ENCODE data around the gene ERC1. TPM values are rescaled to one million over a fixed set of nuclear protein-coding genes. Genes with fewer than 3 reads are reported as not detected.

Gene ERC1
- total and polyA plus RNA-seq, 2 donors (not counting 1 experiment from before 2014, with no cell fraction given), result 19.7 to 34.5 TPM

DNA sequence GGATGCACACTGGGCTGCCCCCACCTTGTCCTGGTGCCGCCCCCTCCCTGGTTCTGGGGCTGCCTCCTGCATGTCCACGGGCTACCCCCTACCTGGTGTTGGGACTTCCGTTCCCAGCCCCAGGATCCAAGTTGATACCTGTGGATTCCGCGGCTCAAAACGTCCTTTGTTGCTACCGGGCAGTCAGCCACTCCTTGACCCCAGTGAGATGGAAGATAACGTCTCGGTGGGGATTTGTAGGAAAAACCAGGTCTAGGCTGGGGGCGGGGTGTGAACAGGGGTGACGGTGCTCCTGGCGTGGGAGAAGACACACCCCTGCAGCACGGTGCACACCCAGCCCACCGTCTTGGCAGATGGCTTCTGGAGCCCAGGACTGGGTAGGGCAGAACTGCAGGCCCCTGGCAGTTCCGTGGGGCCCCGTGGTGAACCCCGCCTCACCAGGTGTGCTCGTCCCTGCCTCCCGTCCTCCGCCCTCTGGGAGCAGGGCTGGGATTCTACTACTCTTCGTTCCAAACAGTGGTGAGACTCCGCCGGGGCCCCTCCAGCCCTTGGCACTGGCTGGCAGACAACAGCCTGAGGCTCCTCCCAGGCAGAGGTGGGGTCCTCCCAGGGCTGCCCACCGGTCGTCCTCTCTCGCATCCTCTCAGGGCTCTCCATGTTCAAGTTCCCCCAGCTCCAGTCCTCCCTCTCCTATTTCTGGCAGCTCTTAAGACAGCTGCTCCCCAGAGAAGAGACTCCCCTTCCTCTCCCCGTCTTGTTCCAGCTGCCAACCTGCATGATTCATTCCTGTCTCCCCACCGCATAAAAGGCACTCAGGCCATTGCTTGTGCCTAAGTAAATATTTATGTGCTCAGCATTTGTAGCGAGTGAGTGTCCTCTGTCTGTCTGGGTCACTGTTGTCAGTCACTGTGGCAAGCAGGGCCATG, 527.8 kb downstream of the ERC1 start:
- Histone ChIP-seq H3K36me3 (ENCODE audit: control insufficient read depth, insufficient read depth, low read length) (no peaks in the 10 kb centered on the region), H3K4me3 (replicated peaks in 1 of 4; ENCODE audit: control extremely low read depth in 1 of 4, insufficient read depth in 1 of 4, low read depth in 3 of 4, low read length in 4 of 4) (no peak overlapping the region)

DNA sequence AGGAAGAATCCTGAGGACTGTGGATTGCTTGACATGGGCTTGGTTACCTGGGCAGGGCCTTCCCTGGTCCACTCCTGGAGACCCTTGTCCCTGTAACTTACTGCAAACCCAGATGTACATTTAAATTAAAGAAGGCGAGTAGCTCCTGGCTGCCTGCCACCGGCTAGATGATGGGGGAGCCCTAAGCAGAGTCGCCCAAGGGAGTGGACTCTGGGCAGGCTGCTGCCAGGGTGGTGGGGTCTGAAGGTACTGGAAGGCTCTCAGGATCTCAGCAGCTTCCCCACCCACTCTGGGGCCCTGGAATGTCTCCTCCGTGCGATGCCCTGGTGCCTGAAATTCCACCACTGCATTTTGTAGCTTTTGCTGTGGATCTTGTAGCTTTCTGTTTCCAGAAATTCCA, 528.6 kb downstream of the ERC1 start:
- Histone ChIP-seq H3K27ac (ENCODE audit: insufficient read depth, low read length) (no peak overlapping the region), H3K4me3 (replicated peaks in 1 of 4; ENCODE audit: control extremely low read depth in 1 of 4, insufficient read depth in 1 of 4, low read depth in 3 of 4, low read length in 4 of 4) (no peak overlapping the region), H3K4me2 (ENCODE audit: extremely low read depth, insufficient read depth, low read length) (peak overlapping the region; percentile 17), H3K36me3 (ENCODE audit: control insufficient read depth, insufficient read depth, low read length) (no peaks in the 10 kb centered on the region), H3K79me2 (ENCODE audit: control insufficient read depth, insufficient read depth, low read length) (no peaks in the 10 kb centered on the region), H3K9me3 (ENCODE audit: control insufficient read depth, insufficient read depth, low read depth, low read length) (no peaks in the 10 kb centered on the region), H4K20me1 (ENCODE audit: control insufficient read depth, extremely low read depth, insufficient read depth, low read length) (no peaks in the 10 kb centered on the region), H3K4me1 (ENCODE audit: control insufficient read depth, extremely low read depth, insufficient read depth, low read length) (peaks cover 12% of the 10 kb centered on the region), H2AFZ (ENCODE audit: low read length) (no peak overlapping the region), H3K27me3 (ENCODE audit: control insufficient read depth, insufficient read depth, low read length) (no peaks in the 10 kb centered on the region), H3K9ac (ENCODE audit: insufficient read depth, low read length) (no peak overlapping the region)
- peak in 1 of 2 donors; percentile 22 for DNase-seq (ENCODE audit: low read depth in 2 of 2)
- TF ChIP-seq, protein P1, sequence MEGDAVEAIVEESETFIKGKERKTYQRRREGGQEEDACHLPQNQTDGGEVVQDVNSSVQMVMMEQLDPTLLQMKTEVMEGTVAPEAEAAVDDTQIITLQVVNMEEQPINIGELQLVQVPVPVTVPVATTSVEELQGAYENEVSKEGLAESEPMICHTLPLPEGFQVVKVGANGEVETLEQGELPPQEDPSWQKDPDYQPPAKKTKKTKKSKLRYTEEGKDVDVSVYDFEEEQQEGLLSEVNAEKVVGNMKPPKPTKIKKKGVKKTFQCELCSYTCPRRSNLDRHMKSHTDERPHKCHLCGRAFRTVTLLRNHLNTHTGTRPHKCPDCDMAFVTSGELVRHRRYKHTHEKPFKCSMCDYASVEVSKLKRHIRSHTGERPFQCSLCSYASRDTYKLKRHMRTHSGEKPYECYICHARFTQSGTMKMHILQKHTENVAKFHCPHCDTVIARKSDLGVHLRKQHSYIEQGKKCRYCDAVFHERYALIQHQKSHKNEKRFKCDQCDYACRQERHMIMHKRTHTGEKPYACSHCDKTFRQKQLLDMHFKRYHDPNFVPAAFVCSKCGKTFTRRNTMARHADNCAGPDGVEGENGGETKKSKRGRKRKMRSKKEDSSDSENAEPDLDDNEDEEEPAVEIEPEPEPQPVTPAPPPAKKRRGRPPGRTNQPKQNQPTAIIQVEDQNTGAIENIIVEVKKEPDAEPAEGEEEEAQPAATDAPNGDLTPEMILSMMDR (conservative IDR thresholded peaks at IDR 0.05 in 1 of 2, IDR thresholded peaks at IDR 0.05 in 1 of 2; ENCODE audit: low read depth in 1 of 2, low read length in 2 of 2), result no peak
- no peak for TF ChIP-seq EZH2 (IDR thresholded peaks at IDR 0.05; ENCODE audit: low read length, missing control alignments)

More for the DNA sequence above, 527.8 kb downstream of the ERC1 start:
- DNase-seq (ENCODE audit: low read depth in 2 of 2), result peak; percentile 70 to 94
- no peaks in the 10 kb centered on the region for H3K27me3 ChIP-seq (ENCODE audit: control insufficient read depth, insufficient read depth, low read length)
- H3K4me1 ChIP-seq (ENCODE audit: control insufficient read depth, extremely low read depth, insufficient read depth, low read length), result peaks cover 12% of the 10 kb centered on the region
- no peaks in the 10 kb centered on the region for H3K79me2 ChIP-seq (ENCODE audit: control insufficient read depth, insufficient read depth, low read length)
- H3K4me2 ChIP-seq (ENCODE audit: extremely low read depth, insufficient read depth, low read length), result peak overlapping the region; percentile 17
- no peak overlapping the region for H3K27ac ChIP-seq (ENCODE audit: insufficient read depth, low read length)
- no peak for TF ChIP-seq EZH2 (IDR thresholded peaks at IDR 0.05; ENCODE audit: low read length, missing control alignments)
- TF ChIP-seq, protein P1 (conservative IDR thresholded peaks at IDR 0.05 in 1 of 2, IDR thresholded peaks at IDR 0.05 in 1 of 2; ENCODE audit: low read depth in 1 of 2, low read length in 2 of 2), result no peak
- no peak overlapping the region for H3K9ac ChIP-seq (ENCODE audit: insufficient read depth, low read length)
- no peak overlapping the region for H2AFZ ChIP-seq (ENCODE audit: low read length)
- no peaks in the 10 kb centered on the region for H3K9me3 ChIP-seq (ENCODE audit: control insufficient read depth, insufficient read depth, low read depth, low read length)
- no peaks in the 10 kb centered on the region for H4K20me1 ChIP-seq (ENCODE audit: control insufficient read depth, extremely low read depth, insufficient read depth, low read length)

GRCh38 chr12:1523046-1523445, 532.0 kb downstream of the ERC1 start:
- H3K9me3 ChIP-seq (ENCODE audit: control insufficient read depth, insufficient read depth, low read depth, low read length), result no peaks in the 10 kb centered on the region
- TF ChIP-seq EZH2 (IDR thresholded peaks at IDR 0.05; ENCODE audit: low read length, missing control alignments), result no peak
- TF ChIP-seq, protein P1 (conservative IDR thresholded peaks at IDR 0.05 in 1 of 2, IDR thresholded peaks at IDR 0.05 in 1 of 2; ENCODE audit: low read depth in 1 of 2, low read length in 2 of 2), result no peak
- no peaks in the 10 kb centered on the region for H3K36me3 ChIP-seq (ENCODE audit: control insufficient read depth, insufficient read depth, low read length)
- H3K4me1 ChIP-seq (ENCODE audit: control insufficient read depth, extremely low read depth, insufficient read depth, low read length), result peaks cover 17% of the 10 kb centered on the region
- no peaks in the 10 kb centered on the region for H3K27me3 ChIP-seq (ENCODE audit: control insufficient read depth, insufficient read depth, low read length)
- no peaks in the 10 kb centered on the region for H4K20me1 ChIP-seq (ENCODE audit: control insufficient read depth, extremely low read depth, insufficient read depth, low read length)
- H3K79me2 ChIP-seq (ENCODE audit: control insufficient read depth, insufficient read depth, low read length), result no peaks in the 10 kb centered on the region
- H3K4me2 ChIP-seq (ENCODE audit: extremely low read depth, insufficient read depth, low read length), result no peak overlapping the region
- no peak overlapping the region for H3K4me3 ChIP-seq (replicated peaks in 1 of 4; ENCODE audit: control extremely low read depth in 1 of 4, insufficient read depth in 1 of 4, low read depth in 3 of 4, low read length in 4 of 4)
- no peak overlapping the region for H3K9ac ChIP-seq (ENCODE audit: insufficient read depth, low read length)
- no peak overlapping the region for H2AFZ ChIP-seq (ENCODE audit: low read length)
- no peak for DNase-seq (ENCODE audit: low read depth in 2 of 2)
- H3K27ac ChIP-seq (ENCODE audit: insufficient read depth, low read length), result no peak overlapping the region
